Mesendoderm (in vitro differentiated cells): ENCODE data around the gene NHSL2.

Source experiments
- DNase-seq: peaks from one replicate; pipeline ENCODE4 v3.0.0; 2013
- H2AK5ac ChIP-seq: 2 replicates; pipeline ENCODE4 v1.6.1; 2013; ENCODE audit warnings: low read length, inconsistent platforms
- H2BK120ac ChIP-seq: 2 replicates; pipeline ENCODE4 v1.6.1; 2013; ENCODE audit warnings: low read depth, mild to moderate bottlenecking, low read length, moderate library complexity, mixed read lengths
- H2BK15ac ChIP-seq: replicated peaks from 2 replicates; pipeline ENCODE4 v1.6.1; 2013; ENCODE audit warnings: low read depth, mild to moderate bottlenecking, moderate library complexity
- H2BK5ac ChIP-seq: 2 replicates; pipeline ENCODE4 v1.6.1; 2013; ENCODE audit warnings: low read length, inconsistent platforms
- H3K18ac ChIP-seq: 2 replicates; pipeline ENCODE4 v1.6.1; 2013; ENCODE audit warnings: mild to moderate bottlenecking, low read length, mixed read lengths
- H3K23ac ChIP-seq: one replicate; pipeline ENCODE4 v1.6.1; 2013; ENCODE audit warnings: low read length
- H3K27ac ChIP-seq: 2 replicates; pipeline ENCODE4 v1.5.1; 2013; ENCODE audit warnings: low read depth, mild to moderate bottlenecking, inconsistent platforms, low read length, moderate library complexity
- H3K27me3 ChIP-seq: 2 replicates; pipeline ENCODE4 v1.6.1; 2013; ENCODE audit warnings: low read length, control low read depth, mild to moderate bottlenecking, inconsistent platforms; ENCODE audit not compliant: insufficient read depth, poor library complexity
- H3K36me3 ChIP-seq: 2 replicates; pipeline ENCODE4 v1.6.1; 2013; ENCODE audit warnings: low read length, inconsistent platforms; ENCODE audit not compliant: control insufficient read depth, insufficient read depth
- H3K4ac ChIP-seq: one replicate; pipeline ENCODE4 v1.6.1; 2013; ENCODE audit warnings: low read depth, mild to moderate bottlenecking, low read length, moderate library complexity
- H3K4me1 ChIP-seq: 2 replicates; pipeline ENCODE4 v1.6.1; 2013; ENCODE audit warnings: low read depth, low read length, inconsistent platforms; ENCODE audit not compliant: control insufficient read depth
- H3K4me2 ChIP-seq: 2 replicates; pipeline ENCODE4 v1.6.1; 2013; ENCODE audit warnings: low read length
- H3K4me3 ChIP-seq: 2 replicates; pipeline ENCODE4 v1.5.1; 2013; ENCODE audit warnings: mild to moderate bottlenecking, low read length
- H3K56ac ChIP-seq: one replicate; pipeline ENCODE4 v1.6.1; 2013; ENCODE audit warnings: low read length
- H3K79me1 ChIP-seq: 2 replicates; pipeline ENCODE4 v1.6.1; 2013; ENCODE audit warnings: low read length, inconsistent platforms
- H3K79me2 ChIP-seq: 2 replicates; pipeline ENCODE4 v1.6.1; 2013; ENCODE audit warnings: mild to moderate bottlenecking, low read length; ENCODE audit not compliant: control insufficient read depth, insufficient read depth
- H3K9ac ChIP-seq: 2 replicates; pipeline ENCODE4 v1.6.1; 2013; ENCODE audit warnings: low read length, inconsistent platforms
- H4K5ac ChIP-seq: one replicate; pipeline ENCODE4 v1.6.1; 2013; ENCODE audit warnings: low read length
- H4K8ac ChIP-seq: one replicate; pipeline ENCODE4 v1.6.1; 2013; ENCODE audit warnings: low read depth, mild to moderate bottlenecking, control low read depth, low read length, moderate library complexity
- WGBS: extraction: QIAGEN DNeasy Blood & Tissue Kit; methylation state at CpG from one replicate; pipeline ENCODE4 v1.1.7; 2013; ENCODE audit warnings: low lambda C conversion rate, missing lambda C conversion rate; ENCODE audit not compliant: insufficient coverage; ENCODE audit errors: extremely low coverage; 5-methylcytosine and 5-hydroxymethylcytosine counted together

The NHSL2 gene

GRCh38 chrX:72027024-72027913, 116.6 kb downstream of the NHSL2 start:
- no peak overlapping the region for H3K4ac ChIP-seq
- H2AK5ac ChIP-seq = no peak overlapping the region
- H2BK15ac ChIP-seq = no peak overlapping the region
- no peak overlapping the region for H4K8ac ChIP-seq
- H3K79me2 ChIP-seq = no peaks in the 10 kb centered on the region
- H3K27ac ChIP-seq = no peak overlapping the region
- H2BK5ac ChIP-seq = no peak overlapping the region
- no peaks in the 10 kb centered on the region for H3K36me3 ChIP-seq
- H3K27me3 ChIP-seq = no peaks in the 10 kb centered on the region
- no peak for DNase-seq
- H3K4me3 ChIP-seq = no peak overlapping the region
- H3K56ac ChIP-seq = no peak overlapping the region
- H2BK120ac ChIP-seq = no peak overlapping the region
- no peak overlapping the region for H4K5ac ChIP-seq
- no peak overlapping the region for H3K23ac ChIP-seq
- no peak overlapping the region for H3K9ac ChIP-seq
- no peak overlapping the region for H3K18ac ChIP-seq
- H3K4me1 ChIP-seq = no peaks in the 10 kb centered on the region
- no peaks in the 10 kb centered on the region for H3K79me1 ChIP-seq
- no CpG with 5 or more reads among the region's 14 CpGs for WGBS
- H3K4me2 ChIP-seq = no peak overlapping the region

GRCh38 chrX:72027914-72028307, 117.3 kb downstream of the NHSL2 start:
- H3K56ac ChIP-seq = no peak overlapping the region
- no CpG with 5 or more reads among the region's 2 CpGs for WGBS
- no peaks in the 10 kb centered on the region for H3K4me1 ChIP-seq
- no peak overlapping the region for H3K9ac ChIP-seq
- H3K27ac ChIP-seq = no peak overlapping the region
- H2BK120ac ChIP-seq = no peak overlapping the region
- no peaks in the 10 kb centered on the region for H3K27me3 ChIP-seq
- no peaks in the 10 kb centered on the region for H3K79me1 ChIP-seq
- H3K36me3 ChIP-seq = no peaks in the 10 kb centered on the region
- no peak overlapping the region for H2AK5ac ChIP-seq
- H3K4ac ChIP-seq = no peak overlapping the region
- H3K18ac ChIP-seq = no peak overlapping the region
- H3K4me3 ChIP-seq = no peak overlapping the region
- H3K4me2 ChIP-seq = no peak overlapping the region
- H4K8ac ChIP-seq = no peak overlapping the region
- DNase-seq = no peak
- no peak overlapping the region for H2BK5ac ChIP-seq
- no peak overlapping the region for H4K5ac ChIP-seq
- H3K23ac ChIP-seq = no peak overlapping the region
- H3K79me2 ChIP-seq = no peaks in the 10 kb centered on the region
- H2BK15ac ChIP-seq = no peak overlapping the region

- Histone ChIP-seq H3K4ac (no peak overlapping the region), H3K79me1 (no peaks in the 10 kb centered on the region), H3K4me1 (no peaks in the 10 kb centered on the region), H3K27ac (no peak overlapping the region), H3K9ac (no peak overlapping the region), H3K27me3 (no peaks in the 10 kb centered on the region), H3K36me3 (no peaks in the 10 kb centered on the region), H3K23ac (no peak overlapping the region), H3K4me3 (no peak overlapping the region), H3K56ac (no peak overlapping the region), H2BK5ac (no peak overlapping the region), H3K79me2 (no peaks in the 10 kb centered on the region), H2BK120ac (no peak overlapping the region), H4K8ac (no peak overlapping the region), H3K4me2 (no peak overlapping the region), H3K18ac (no peak overlapping the region), H2BK15ac (no peak overlapping the region), H4K5ac (no peak overlapping the region), H2AK5ac (no peak overlapping the region)
- no CpG with 5 or more reads among the region's 6 CpGs for WGBS
- DNase-seq = no peak
These were observed 118.2 kb downstream of the NHSL2 start for GRCh38 chrX:72028701-72029470.

- H3K4me1 ChIP-seq = no peaks in the 10 kb centered on the region
- no peak overlapping the region for H3K27ac ChIP-seq
- no peak overlapping the region for H2BK15ac ChIP-seq
- H3K4me3 ChIP-seq = no peak overlapping the region
- H4K8ac ChIP-seq = no peak overlapping the region
- H2BK120ac ChIP-seq = no peak overlapping the region
- WGBS = no CpG with 5 or more reads among the region's 7 CpGs
- no peaks in the 10 kb centered on the region for H3K79me2 ChIP-seq
- H3K23ac ChIP-seq = no peak overlapping the region
- no peak for DNase-seq
- H3K9ac ChIP-seq = no peak overlapping the region
- H3K18ac ChIP-seq = no peak overlapping the region
- no peaks in the 10 kb centered on the region for H3K27me3 ChIP-seq
- no peak overlapping the region for H3K4ac ChIP-seq
- no peak overlapping the region for H2AK5ac ChIP-seq
- H2BK5ac ChIP-seq = no peak overlapping the region
- H3K36me3 ChIP-seq = no peaks in the 10 kb centered on the region
- no peaks in the 10 kb centered on the region for H3K79me1 ChIP-seq
- H3K4me2 ChIP-seq = no peak overlapping the region
- no peak overlapping the region for H4K5ac ChIP-seq
- H3K56ac ChIP-seq = no peak overlapping the region
These were observed 119.1 kb downstream of the NHSL2 start for GRCh38 chrX:72029483-72030411.

GRCh38 chrX:72030431-72030830, 119.8 kb downstream of the NHSL2 start:
- DNase-seq = no peak
- Histone ChIP-seq H2BK15ac (no peak overlapping the region), H3K4ac (no peak overlapping the region), H3K27ac (no peak overlapping the region), H3K79me2 (no peaks in the 10 kb centered on the region), H2BK120ac (no peak overlapping the region), H3K56ac (no peak overlapping the region), H3K27me3 (no peaks in the 10 kb centered on the region), H3K23ac (no peak overlapping the region), H3K4me3 (no peak overlapping the region), H2BK5ac (no peak overlapping the region), H3K4me1 (no peaks in the 10 kb centered on the region), H4K5ac (no peak overlapping the region), H3K79me1 (no peaks in the 10 kb centered on the region), H3K9ac (no peak overlapping the region), H3K18ac (no peak overlapping the region), H3K36me3 (no peaks in the 10 kb centered on the region), H4K8ac (no peak overlapping the region), H3K4me2 (no peak overlapping the region), H2AK5ac (no peak overlapping the region)
- no CpG with 5 or more reads among the region's 3 CpGs for WGBS
